Esophagus muscularis mucosa (tissue), 4 donors: ENCODE measurements around the gene SLC8B1. TPM values are rescaled to one million over a fixed set of nuclear protein-coding genes. Genes with fewer than 3 reads are reported as not detected.

Experiments used
- DNase-seq: peaks from one replicate; pipeline ENCODE4 v3.0.0-alpha.2; 2017; ENCODE audit errors: extremely low spot score
- H3K27ac ChIP-seq, 4 donors: fragments of 200-600 bp; sonication (generic); replicated peaks in 1 of 4; 1 replicate in 3 of 4; 2 replicates in 1 of 4; pipeline ENCODE4 v1.5.1; 2016 to 2019; ENCODE audit warnings: mild to moderate bottlenecking in 1 of 4
- H3K27me3 ChIP-seq, 4 donors: fragments of 200-600 bp; sonication (generic); one replicate each; pipeline versions ENCODE4 v1.5.1 to v1.6.0; 2016 to 2019
- H3K36me3 ChIP-seq, 4 donors: fragments of 200-600 bp; sonication (generic); one replicate each; pipeline ENCODE4 v1.5.1; 2016 to 2019
- H3K4me1 ChIP-seq, 4 donors: fragments of 200-600 bp; sonication (generic); one replicate each; pipeline ENCODE4 v1.5.1; 2016 to 2019
- H3K4me3 ChIP-seq, 4 donors: fragments of 200-600 bp; sonication (generic); 1 replicate in 2 of 4; 2 replicates in 2 of 4; pipeline ENCODE4 v1.5.1; 2016 to 2019; ENCODE audit warnings: mild to moderate bottlenecking in 4 of 4, moderate library complexity in 1 of 4
- H3K9me3 ChIP-seq, 4 donors: fragments of 200-600 bp; sonication (generic); 1 replicate in 3 of 4; 2 replicates in 1 of 4; pipeline ENCODE4 v1.5.1; 2016 to 2019
- CTCF ChIP-seq, 3 experiments: fragments of 200-600 bp in 2 of 3; fragments of 450-650 bp in 1 of 3; sonication (generic) in 2 of 3; IDR thresholded peaks; one replicate each; pipeline ENCODE4 v1.5.1; 2017 to 2019; ENCODE audit warnings: antibody characterized with exemption in 3 of 3, mild to moderate bottlenecking in 2 of 3, moderate library complexity in 1 of 3
- EP300 ChIP-seq: sonication (generic); formaldehyde crosslinking; IDR thresholded peaks from one replicate; pipeline ENCODE4 v1.6.1; 2017; ENCODE audit warnings: antibody characterized with exemption
- POLR2A ChIP-seq: fragments of 450-650 bp; IDR thresholded peaks from one replicate; pipeline ENCODE4 v1.6.1; 2017; ENCODE audit warnings: antibody characterized with exemption, moderate library complexity, mild to moderate bottlenecking, low read depth
- POLR2AphosphoS5 ChIP-seq, 2 donors: sonication (generic); formaldehyde crosslinking; IDR thresholded peaks; one replicate each; pipeline ENCODE4 v1.6.1; 2017; ENCODE audit warnings: antibody characterized with exemption in 2 of 2
- WGBS: methylation state at CpG from one replicate; pipeline ENCODE4 v1.1.5; 2018; 5-methylcytosine and 5-hydroxymethylcytosine counted together
- intact Hi-C: fragments of 100-400 bp; cut with DNase I; formaldehyde crosslinking; loops from one replicate; pipeline ENCODE4 v1.15.1; 2023
- total RNA-seq, 4 donors: library from RNA; depleted of rRNA; stranded (reverse); fragments of >200 nt; gene quantifications; one replicate each; pipeline versions ENCODE4 v1.1.0 to v1.2.1, GENCODE V29; 2016

Gene SLC8B1
- total RNA-seq, 4 donors from 2014 or later, result 19.1 to 22.8 (median 19.8) TPM

DNA sequence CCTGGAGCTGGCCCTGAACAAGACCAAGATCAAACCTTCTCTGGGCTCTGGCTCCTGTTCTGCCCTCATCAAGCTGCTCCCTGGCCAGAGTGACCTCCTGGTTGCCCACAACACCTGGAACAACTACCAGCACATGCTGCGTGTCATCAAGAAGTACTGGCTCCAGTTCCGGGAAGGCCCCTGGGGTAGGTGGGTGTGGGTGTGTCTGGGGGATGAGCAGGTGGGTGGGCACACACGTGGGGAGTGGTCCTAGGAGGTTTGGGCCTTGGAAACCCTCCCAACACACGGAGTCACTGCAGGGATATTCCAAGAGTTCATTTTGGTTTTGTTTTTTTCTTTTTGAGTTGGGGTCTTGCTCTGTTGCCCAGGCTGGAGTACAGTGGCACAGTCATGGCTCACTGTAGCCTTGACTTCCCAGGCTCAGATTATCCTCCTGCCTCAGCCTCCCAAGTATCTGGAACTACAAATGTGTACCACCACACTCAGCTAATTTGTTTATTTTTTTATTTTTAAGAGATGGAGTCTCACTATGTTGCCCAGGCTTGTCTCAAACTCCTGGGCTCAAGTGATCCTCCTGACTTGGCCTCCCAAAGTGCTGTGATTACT, 40.0 kb upstream of the SLC8B1 start:
- Histone ChIP-seq H3K4me3 (no peak overlapping the region), H3K27me3 (no peaks in the 10 kb centered on the region), H3K4me1 (no peaks in the 10 kb centered on the region), H3K36me3 (peaks cover 23 to 92% (median 67%) of the 10 kb centered on the region in 4 donors), H3K27ac (no peak overlapping the region), H3K9me3 (no peaks in the 10 kb centered on the region)
- intact Hi-C loops, result no loop called here
- TF ChIP-seq POLR2AphosphoS5 (IDR thresholded peaks at IDR 0.05), result no peak
- TF ChIP-seq CTCF (IDR thresholded peaks at IDR 0.05), result no peak
- no peak for DNase-seq
- WGBS, result 89% methylated on average over 4 of the region's 4 CpGs

DNA sequence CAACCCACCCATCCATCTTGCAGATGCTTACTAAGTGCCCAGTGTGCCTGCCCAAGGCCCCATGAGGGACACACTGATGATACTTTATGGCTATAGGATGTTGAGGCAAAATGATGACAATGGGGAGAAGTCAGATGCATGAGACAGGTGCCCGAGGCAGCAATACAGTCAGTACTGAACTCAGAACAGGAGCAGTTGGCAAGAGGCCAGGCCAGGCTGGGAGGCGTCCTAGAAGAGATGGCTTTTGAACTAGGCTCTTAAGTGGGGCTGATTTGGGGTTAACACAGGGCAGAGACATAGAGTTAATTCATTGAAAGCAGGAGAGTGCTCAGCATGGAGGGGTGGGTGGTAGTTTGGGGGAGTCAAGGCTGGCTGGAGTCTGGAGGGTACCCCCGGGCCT, 39.1 kb upstream of the SLC8B1 start:
- Histone ChIP-seq H3K36me3 (peaks cover 23 to 89% (median 68%) of the 10 kb centered on the region in 4 donors), H3K4me3 (no peak overlapping the region), H3K9me3 (no peaks in the 10 kb centered on the region), H3K27ac (no peak overlapping the region), H3K27me3 (no peaks in the 10 kb centered on the region), H3K4me1 (no peaks in the 10 kb centered on the region)
- no peak for DNase-seq
- TF ChIP-seq POLR2AphosphoS5 (IDR thresholded peaks at IDR 0.05), result no peak
- TF ChIP-seq CTCF (IDR thresholded peaks at IDR 0.05), result no peak
- TF ChIP-seq POLR2A, result no peak
- no peak for TF ChIP-seq EP300
- intact Hi-C loops, result no loop called here
- WGBS, result 93% methylated on average over 3 of the region's 3 CpGs

DNA sequence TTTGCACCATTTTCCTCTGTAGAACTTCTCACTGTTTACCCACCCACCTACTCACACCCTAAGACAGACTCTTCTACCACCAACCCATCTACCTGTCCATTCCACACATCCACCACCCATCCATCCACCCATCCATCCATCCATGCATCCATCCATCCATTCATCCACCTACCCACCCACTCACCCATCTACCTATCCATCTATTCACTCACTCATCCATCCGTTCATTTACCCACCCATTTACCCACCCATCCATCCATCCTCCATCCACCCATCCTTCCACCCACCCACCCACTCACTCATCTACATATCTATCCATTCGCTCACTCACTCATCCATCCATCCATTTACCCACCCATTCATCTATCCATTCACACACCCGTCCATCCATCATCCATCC, 38.5 kb upstream of the SLC8B1 start:
- no peaks in the 10 kb centered on the region for H3K27me3 ChIP-seq
- TF ChIP-seq EP300 (no peak), CTCF (IDR thresholded peaks at IDR 0.05) (no peak), POLR2AphosphoS5 (IDR thresholded peaks at IDR 0.05) (no peak), POLR2A (no peak)
- no peaks in the 10 kb centered on the region for H3K9me3 ChIP-seq
- H3K4me3 ChIP-seq, result no peak overlapping the region
- 96% methylated on average over 3 of the region's 3 CpGs for WGBS
- no peak overlapping the region for H3K27ac ChIP-seq
- no peaks in the 10 kb centered on the region for H3K4me1 ChIP-seq
- H3K36me3 ChIP-seq, result peaks cover 23 to 87% (median 67%) of the 10 kb centered on the region in 4 donors
- intact Hi-C loops, result no loop called here
- DNase-seq, result no peak

DNA sequence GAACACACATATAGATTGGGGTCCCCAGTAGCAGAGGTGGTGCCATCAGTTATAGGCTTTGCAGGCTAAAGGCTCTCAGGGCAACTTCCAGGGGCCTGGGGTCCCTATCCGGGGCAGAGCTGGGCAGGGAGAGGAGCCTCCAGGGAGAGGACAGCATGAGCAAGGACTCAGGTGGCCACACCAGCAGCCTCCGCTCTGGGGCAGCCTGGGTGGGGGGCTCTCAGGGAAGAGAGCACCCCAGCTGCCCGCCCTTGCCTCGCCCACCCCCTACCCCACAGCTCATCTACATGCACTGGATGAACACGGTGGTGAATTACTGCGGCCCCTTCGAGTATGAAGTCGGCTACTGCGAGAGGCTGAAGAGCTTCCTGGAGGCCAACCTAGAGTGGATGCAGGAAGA, 37.5 kb upstream of the SLC8B1 start:
- TF ChIP-seq POLR2AphosphoS5 (IDR thresholded peaks at IDR 0.05), result no peak
- TF ChIP-seq POLR2A, result no peak
- TF ChIP-seq CTCF (IDR thresholded peaks at IDR 0.05), result no peak
- no peak for TF ChIP-seq EP300
- Histone ChIP-seq H3K36me3 (peaks cover 23 to 76% (median 61%) of the 10 kb centered on the region in 4 donors), H3K27ac (no peak overlapping the region), H3K4me1 (peaks cover 0 to 10% (median 0%) of the 10 kb centered on the region in 4 donors), H3K9me3 (no peaks in the 10 kb centered on the region), H3K27me3 (no peaks in the 10 kb centered on the region), H3K4me3 (no peak overlapping the region)
- intact Hi-C loops, result no loop called here
- DNase-seq, result no peak
- WGBS, result 96% methylated on average over 4 of the region's 9 CpGs

DNA sequence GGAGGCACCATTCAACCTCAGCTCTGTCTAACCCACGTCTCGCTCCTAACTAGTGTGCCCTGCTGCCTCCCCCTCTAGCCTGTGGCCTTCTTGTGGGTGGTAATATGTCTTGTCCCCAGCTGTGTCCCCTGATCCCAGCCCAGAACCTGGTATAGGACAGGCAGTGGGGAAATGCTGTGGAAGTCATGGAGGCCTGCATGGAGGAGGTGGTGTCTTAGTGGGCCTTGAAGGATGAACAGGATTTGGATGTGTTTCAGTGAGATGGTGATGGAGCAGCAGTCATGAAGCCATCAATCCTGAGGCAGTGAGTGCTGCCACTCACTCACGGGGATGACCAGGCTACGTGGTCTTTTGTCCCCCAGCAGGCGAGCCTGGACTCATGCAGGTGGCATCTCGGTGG, 36.9 kb upstream of the SLC8B1 start:
- WGBS, result 89% methylated on average over 6 of the region's 6 CpGs
- no peaks in the 10 kb centered on the region for H3K27me3 ChIP-seq
- peaks cover 23 to 71% (median 55%) of the 10 kb centered on the region in 4 donors for H3K36me3 ChIP-seq
- no peak for TF ChIP-seq POLR2AphosphoS5 (IDR thresholded peaks at IDR 0.05)
- DNase-seq, result no peak
- intact Hi-C loops, result no loop called here
- peaks cover under 1 to 12% (median 2%) of the 10 kb centered on the region in 4 donors for H3K4me1 ChIP-seq
- no peak overlapping the region for H3K4me3 ChIP-seq
- no peak overlapping the region for H3K27ac ChIP-seq
- no peaks in the 10 kb centered on the region for H3K9me3 ChIP-seq
